Lung (tissue), 12 donors: ENCODE measurements around the gene SMOC1. TPM values are rescaled to one million over a fixed set of nuclear protein-coding genes. Genes with fewer than 3 reads are reported as not detected.

Source experiments
- ATAC-seq: fragments of 200-7000 bp; cut with Tn5 transposase; one replicate; pipeline ENCODE4 v1.9.1; 2020; ENCODE audit warnings: moderate number of reproducible peaks; ENCODE audit not compliant: insufficient read depth, low FRiP score
- DNase-seq, 3 donors: peaks; one replicate each; pipeline ENCODE4 v3.0.0-alpha.2; 2013 to 2017
- H3K27ac ChIP-seq, 2 donors: one replicate each; pipeline ENCODE4 v1.5.1; 2013; ENCODE audit warnings: mild to moderate bottlenecking in 2 of 2, moderate library complexity in 2 of 2, control low read depth in 1 of 2, inconsistent platforms in 1 of 2, low read depth in 1 of 2, low read length in 1 of 2
- H3K27me3 ChIP-seq, 3 donors: one replicate each; pipeline ENCODE4 v1.5.1; 2013; ENCODE audit warnings: low read length in 2 of 3; ENCODE audit not compliant: control insufficient read depth in 3 of 3, insufficient read depth in 3 of 3
- H3K36me3 ChIP-seq, 4 donors: one replicate each; pipeline ENCODE4 v1.5.1; 2013; ENCODE audit warnings: low read length in 4 of 4, mild to moderate bottlenecking in 1 of 4, moderate library complexity in 1 of 4; ENCODE audit not compliant: control insufficient read depth in 4 of 4, insufficient read depth in 4 of 4
- H3K4me1 ChIP-seq, 5 donors: one replicate each; pipeline ENCODE4 v1.5.1; 2013; ENCODE audit warnings: low read length in 5 of 5, mild to moderate bottlenecking in 2 of 5, moderate library complexity in 1 of 5; ENCODE audit not compliant: control insufficient read depth in 5 of 5, insufficient read depth in 5 of 5
- H3K4me3 ChIP-seq: one replicate; pipeline ENCODE4 v1.5.1; 2013; ENCODE audit warnings: mild to moderate bottlenecking, control low read depth, moderate library complexity
- H3K9ac ChIP-seq, 2 donors: one replicate each; pipeline ENCODE4 v1.5.1; 2013; ENCODE audit warnings: low read length in 2 of 2, control low read depth in 1 of 2; ENCODE audit not compliant: insufficient read depth in 1 of 2
- H3K9me3 ChIP-seq, 4 donors: one replicate each; pipeline ENCODE4 v1.5.1; 2013; ENCODE audit warnings: low read length in 3 of 4, mild to moderate bottlenecking in 1 of 4, moderate library complexity in 1 of 4; ENCODE audit not compliant: control insufficient read depth in 4 of 4, insufficient read depth in 3 of 4
- CTCF ChIP-seq: IDR thresholded peaks from 2 replicates; pipeline ENCODE4 v1.5.1; 2012; ENCODE audit warnings: mild to moderate bottlenecking; ENCODE audit errors: control extremely low read depth, extremely low read depth
- WGBS, 2 donors: extraction: QIAGEN DNeasy Blood & Tissue Kit; methylation state at CpG; one replicate each; pipeline ENCODE4 v1.1.7; 2013; 5-methylcytosine and 5-hydroxymethylcytosine counted together
- polyA plus RNA-seq, 2 donors: library from polyadenylated mRNA; stranded (reverse); fragments of 200-250 nt; gene quantifications; one replicate each; pipeline ENCODE4 v1.2.1, GENCODE V29; 2013
- total RNA-seq, 2 donors: library from RNA; depleted of rRNA in 1 of 2; stranded (reverse); fragments of >200 nt in 1 of 2; gene quantifications; one replicate each; pipeline ENCODE4 v1.2.1, GENCODE V29; 2014 to 2021
- donor health status: control.
- donor health status: control.
- donor health status: Bipolar disorder and iron deficiency.
- donor health status: healthy.
- donor health status: DM: yes; HTN: yes; CAD: no.

Gene SMOC1
- total and polyA plus RNA-seq, 4 donors = 0.52 to 1.9 (median 1.1) TPM

- Histone ChIP-seq H3K27ac (no peak overlapping the region), H3K9me3 (no peaks in the 10 kb centered on the region), H3K4me3 (no peak overlapping the region), H3K27me3 (no peaks in the 10 kb centered on the region), H3K36me3 (no peaks in the 10 kb centered on the region), H3K4me1 (no peaks in the 10 kb centered on the region), H3K9ac (no peak overlapping the region)
- ATAC-seq = no peak
- DNase-seq = no peak
- no peak for TF ChIP-seq CTCF
- 58 to 71% methylated on average over 3 of the region's 3 CpGs for WGBS, 2 donors
These were observed 168.5 kb downstream of the SMOC1 start for GRCh38 chr14:70047598-70048312.

DNA sequence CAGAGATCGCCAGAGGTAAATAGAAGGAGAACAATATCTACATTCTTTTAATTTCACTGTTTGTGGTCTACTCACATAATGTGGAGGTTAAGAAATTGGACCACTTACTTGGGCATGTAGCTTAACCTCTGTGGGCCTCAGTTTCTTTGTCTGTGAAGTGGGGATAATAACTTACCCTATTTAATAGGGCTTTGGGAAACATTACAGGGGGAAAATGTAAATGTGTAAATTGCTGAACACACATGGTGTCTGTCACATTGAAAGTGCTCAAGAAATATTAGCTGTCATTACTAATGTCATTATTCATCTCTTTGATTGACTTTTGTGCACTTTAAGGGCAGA is 169.1 kb downstream of the SMOC1 start:
- TF ChIP-seq CTCF = no peak
- Histone ChIP-seq H3K36me3 (no peaks in the 10 kb centered on the region), H3K27ac (no peak overlapping the region), H3K27me3 (no peaks in the 10 kb centered on the region), H3K9me3 (no peaks in the 10 kb centered on the region), H3K4me3 (no peak overlapping the region), H3K4me1 (no peaks in the 10 kb centered on the region), H3K9ac (no peak overlapping the region)
- WGBS, 2 donors = 76 to 86% methylated on average over 1 of the region's 1 CpG
- ATAC-seq (no peak), DNase-seq (no peak)

GRCh38 chr14:70049605-70050004 is 170.4 kb downstream of the SMOC1 start:
- Histone ChIP-seq H3K4me3 (no peak overlapping the region), H3K9me3 (no peaks in the 10 kb centered on the region), H3K27ac (no peak overlapping the region), H3K4me1 (no peaks in the 10 kb centered on the region), H3K9ac (no peak overlapping the region), H3K36me3 (no peaks in the 10 kb centered on the region), H3K27me3 (no peaks in the 10 kb centered on the region)
- ATAC-seq (no peak), DNase-seq (no peak)
- WGBS, 2 donors = 73 to 82% methylated on average over 3 of the region's 3 CpGs
- TF ChIP-seq CTCF = no peak

DNA sequence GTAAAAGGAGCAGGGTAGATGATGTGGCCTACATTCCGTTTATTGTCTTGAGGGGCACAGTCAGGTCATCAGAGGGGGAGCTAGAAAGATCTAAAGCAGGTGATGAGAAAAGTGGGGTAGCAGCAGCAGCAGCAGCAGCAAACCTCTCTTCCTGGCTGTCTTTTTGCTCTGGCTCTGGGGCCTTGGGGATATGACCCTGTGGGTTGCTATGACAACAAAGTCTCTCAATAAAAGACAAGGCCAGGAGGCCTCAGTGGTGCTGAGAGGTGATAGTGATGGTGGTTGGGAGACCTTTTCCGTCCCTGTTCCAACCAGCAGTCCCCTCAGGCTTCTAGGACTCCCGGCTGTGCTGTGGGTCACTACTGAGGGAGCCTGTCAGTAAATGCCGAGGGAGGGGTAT is 170.9 kb downstream of the SMOC1 start:
- Histone ChIP-seq H3K27ac (no peak overlapping the region), H3K9me3 (no peaks in the 10 kb centered on the region), H3K36me3 (no peaks in the 10 kb centered on the region), H3K9ac (no peak overlapping the region), H3K27me3 (no peaks in the 10 kb centered on the region), H3K4me1 (no peaks in the 10 kb centered on the region), H3K4me3 (no peak overlapping the region)
- TF ChIP-seq CTCF = no peak
- ATAC-seq (no peak), DNase-seq (no peak)
- 78 to 88% methylated on average over 4 of the region's 4 CpGs for WGBS, 2 donors
